Right lobe of liver (tissue), 6 donors: ENCODE measurements around the gene NPEPPS. TPM values are rescaled to one million over a fixed set of nuclear protein-coding genes. Genes with fewer than 3 reads are reported as not detected.

Experiments used
- ATAC-seq, 4 donors: fragments of 200-7000 bp; cut with Tn5 transposase; one replicate each; pipeline ENCODE4 v1.9.1; 2020; ENCODE audit warnings: mild to moderate bottlenecking in 4 of 4, moderate library complexity in 4 of 4
- DNase-seq, 3 donors: peaks; one replicate each; pipeline ENCODE4 v3.0.0-alpha.2; 2020
- H3K27ac ChIP-seq, 3 donors: fragments of 200-600 bp; one replicate each; pipeline ENCODE4 v1.8.0; 2022
- H3K27me3 ChIP-seq, 2 donors: fragments of 200-600 bp; one replicate each; pipeline ENCODE4 v1.8.0; 2022
- H3K36me3 ChIP-seq, 4 donors: fragments of 200-600 bp; sonication (generic) in 1 of 4; one replicate each; pipeline versions ENCODE4 v1.5.1 to v1.8.0; 2017 to 2022; ENCODE audit warnings: control low read depth in 1 of 4
- H3K4me1 ChIP-seq, 4 donors: fragments of 200-600 bp; sonication (generic) in 1 of 4; one replicate each; pipeline versions ENCODE4 v1.5.1 to v1.8.0; 2017 to 2022; ENCODE audit warnings: control low read depth in 1 of 4
- H3K4me3 ChIP-seq, 3 donors: fragments of 200-600 bp; one replicate each; pipeline ENCODE4 v1.8.0; 2022
- H3K9me3 ChIP-seq, 4 donors: fragments of 200-600 bp; sonication (generic) in 1 of 4; one replicate each; pipeline versions ENCODE4 v1.5.1 to v1.8.0; 2017 to 2022; ENCODE audit warnings: control low read depth in 1 of 4
- POLR2A ChIP-seq: fragments of 450-650 bp; IDR thresholded peaks from one replicate; pipeline ENCODE4 v1.6.1; 2017; ENCODE audit warnings: antibody characterized with exemption, mild to moderate bottlenecking
- WGBS: methylation state at CpG from one replicate; pipeline ENCODE4 v1.1.6; 2018; ENCODE audit warnings: low coverage, low lambda C conversion rate; ENCODE audit not compliant: insufficient coverage; ENCODE audit errors: missing lambda C conversion rate; 5-methylcytosine and 5-hydroxymethylcytosine counted together
- intact Hi-C, 2 donors: fragments of 100-400 bp; cut with DNase I; formaldehyde crosslinking; loops; one replicate each; pipeline versions ENCODE4 v1.11.2 to v1.14.1; 2022
- total RNA-seq, 6 experiments: library from RNA; depleted of rRNA in 2 of 6; stranded (reverse); fragments of >200 nt in 2 of 6; fragmentation: NEBNext Ultra II Directional in 3 of 6; extraction: Animal tissue kit (Norgen Biotek cat#: 25700) in 3 of 6; gene quantifications; one replicate each; pipeline versions ENCODE4 v1.1.0 to v1.2.4, GENCODE V29; 2016 to 2023
- TF ChIP-seq, protein P1 (sequence below), 4 donors: fragments of 200-600 bp in 3 of 4; fragments of 450-650 bp in 1 of 4; IDR thresholded peaks; one replicate each; pipeline versions ENCODE4 v1.5.1 to v1.8.0; 2016 to 2022; ENCODE audit warnings: antibody characterized with exemption in 4 of 4, mild to moderate bottlenecking in 2 of 4
- donor health status: DM: no; HTN: yes; CAD: no.
- donor health status: DM: no; HTN: no; CAD: no.
- donor health status: DM: no; HTN: no; CAD: no.
- donor health status: DM: no; HTN: yes; CAD: no.
- donor health status: DM: no; HTN: yes; CAD: no.

Gene NPEPPS
- total RNA-seq, 6 experiments from 2014 or later: 30.0 to 55.1 (median 37.7) TPM

DNA sequence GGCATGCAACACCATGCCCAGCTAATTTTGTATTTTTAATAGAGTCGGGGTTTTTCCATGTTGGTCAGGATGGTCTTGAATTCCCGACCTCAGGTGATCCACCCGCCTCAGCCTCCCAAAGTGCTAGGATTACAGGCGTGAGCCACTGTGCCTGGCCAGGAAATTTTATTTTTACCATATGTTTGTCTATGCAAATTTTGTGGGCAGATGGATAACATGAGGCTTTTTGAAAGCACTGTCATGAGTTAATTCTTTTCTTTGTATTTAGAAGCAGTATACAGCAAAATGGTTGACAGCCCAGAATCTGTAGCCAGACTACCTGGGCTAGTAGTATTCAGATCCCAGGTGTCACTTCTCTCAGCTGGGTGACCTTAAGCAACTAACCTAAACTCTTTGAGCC, 110.3 kb downstream of the NPEPPS start:
- Histone ChIP-seq H3K27ac (no peak overlapping the region), H3K4me3 (no peak overlapping the region), H3K27me3 (no peaks in the 10 kb centered on the region), H3K9me3 (no peaks in the 10 kb centered on the region), H3K36me3 (no peaks in the 10 kb centered on the region), H3K4me1 (no peaks in the 10 kb centered on the region)
- ATAC-seq: no peak
- intact Hi-C loops: no loop called here
- WGBS: 95% methylated on average over 4 of the region's 4 CpGs
- DNase-seq: no peak
- TF ChIP-seq, protein P1, sequence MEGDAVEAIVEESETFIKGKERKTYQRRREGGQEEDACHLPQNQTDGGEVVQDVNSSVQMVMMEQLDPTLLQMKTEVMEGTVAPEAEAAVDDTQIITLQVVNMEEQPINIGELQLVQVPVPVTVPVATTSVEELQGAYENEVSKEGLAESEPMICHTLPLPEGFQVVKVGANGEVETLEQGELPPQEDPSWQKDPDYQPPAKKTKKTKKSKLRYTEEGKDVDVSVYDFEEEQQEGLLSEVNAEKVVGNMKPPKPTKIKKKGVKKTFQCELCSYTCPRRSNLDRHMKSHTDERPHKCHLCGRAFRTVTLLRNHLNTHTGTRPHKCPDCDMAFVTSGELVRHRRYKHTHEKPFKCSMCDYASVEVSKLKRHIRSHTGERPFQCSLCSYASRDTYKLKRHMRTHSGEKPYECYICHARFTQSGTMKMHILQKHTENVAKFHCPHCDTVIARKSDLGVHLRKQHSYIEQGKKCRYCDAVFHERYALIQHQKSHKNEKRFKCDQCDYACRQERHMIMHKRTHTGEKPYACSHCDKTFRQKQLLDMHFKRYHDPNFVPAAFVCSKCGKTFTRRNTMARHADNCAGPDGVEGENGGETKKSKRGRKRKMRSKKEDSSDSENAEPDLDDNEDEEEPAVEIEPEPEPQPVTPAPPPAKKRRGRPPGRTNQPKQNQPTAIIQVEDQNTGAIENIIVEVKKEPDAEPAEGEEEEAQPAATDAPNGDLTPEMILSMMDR (IDR thresholded peaks at IDR 0.05): no peak
- TF ChIP-seq POLR2A: no peak

GRCh38 chr17:47643116-47643515, 112.2 kb downstream of the NPEPPS start:
- no peak overlapping the region for H3K4me3 ChIP-seq
- intact Hi-C loops: no loop called here
- no peaks in the 10 kb centered on the region for H3K9me3 ChIP-seq
- H3K36me3 ChIP-seq: no peaks in the 10 kb centered on the region
- no peak for DNase-seq
- H3K27me3 ChIP-seq: no peaks in the 10 kb centered on the region
- 83% methylated on average over 2 of the region's 2 CpGs for WGBS
- no peak for ATAC-seq
- TF ChIP-seq, protein P1 (IDR thresholded peaks at IDR 0.05): no peak
- no peak for TF ChIP-seq POLR2A
- H3K27ac ChIP-seq: no peak overlapping the region
- peaks cover 0 to under 1% (median 0%) of the 10 kb centered on the region in 4 donors for H3K4me1 ChIP-seq

DNA sequence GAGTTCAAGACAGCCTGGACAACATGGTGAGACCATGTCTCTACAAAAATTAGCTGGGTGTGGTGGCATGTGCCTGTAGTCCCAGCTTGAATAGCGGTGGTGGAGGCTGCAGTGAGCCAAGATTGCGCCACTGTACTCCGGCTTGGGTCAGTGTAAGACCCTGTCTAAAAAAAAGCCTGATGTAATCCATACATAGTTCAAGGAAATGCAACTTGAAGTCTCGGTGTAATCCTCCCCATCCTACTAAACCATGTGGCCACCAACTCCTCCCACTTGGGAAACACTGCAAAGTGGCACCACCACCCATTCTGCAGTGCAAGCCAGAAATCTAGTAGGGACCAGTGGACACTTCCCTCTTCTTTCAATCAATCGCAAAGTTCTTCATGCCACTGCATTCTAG, 113.4 kb downstream of the NPEPPS start:
- peaks cover 0 to 8% (median 0%) of the 10 kb centered on the region in 4 donors for H3K4me1 ChIP-seq
- H3K27me3 ChIP-seq: no peaks in the 10 kb centered on the region
- no peak overlapping the region for H3K4me3 ChIP-seq
- no peak for TF ChIP-seq POLR2A
- ATAC-seq (no peak), DNase-seq (no peak)
- 78% methylated on average over 4 of the region's 5 CpGs for WGBS
- H3K27ac ChIP-seq: no peak overlapping the region
- intact Hi-C loops: no loop called here
- no peaks in the 10 kb centered on the region for H3K9me3 ChIP-seq
- no peaks in the 10 kb centered on the region for H3K36me3 ChIP-seq

GRCh38 chr17:47649153-47649971, 118.5 kb downstream of the NPEPPS start, which contains the start of gene KPNB1:
TSS of gene KPNB1 (plus strand) at chr17:47649919. CDS start at chr17:47650245, 326 bp downstream.
- 0% methylated on average over 56 of the region's 74 CpGs for whole genome bisulfite sequencing
- DNase-seq: peak; percentile 100

More at GRCh38 chr17:47649153-47649971, 118.5 kb downstream of the NPEPPS start, which contains the start of gene KPNB1:
- Histone ChIP-seq H3K9me3 (no peaks in the 10 kb centered on the region), H3K4me3 (peak within 1 kb of the TSS; percentile 91 to 96 (median 94)), H3K27ac (peak within 1 kb of the TSS; percentile 76 to 87 (median 81)), H3K36me3 (peaks cover 0 to 21% (median 11%) of the 10 kb centered on the region in 4 donors), H3K27me3 (no peaks in the 10 kb centered on the region), H3K4me1 (peaks cover 0 to 34% (median 14%) of the 10 kb centered on the region in 4 donors)
- peak; percentile 61 for TF ChIP-seq POLR2A
- TF ChIP-seq, protein P1 (IDR thresholded peaks at IDR 0.05): no peak
- intact Hi-C loops: no loop called here
- peak; percentile 82 to 91 (median 85) for ATAC-seq
